Endothelial cell of umbilical vein (primary cell): ENCODE data around the gene LARP1B. TPM values are rescaled to one million over a fixed set of nuclear protein-coding genes. Genes with fewer than 3 reads are reported as not detected.

Experiments
- BruUV-seq: library from RNA; stranded (reverse); fragments of 400-500 nt; replicated peaks from 2 replicates; lab custom pipeline; 2021; lab: Mats Ljungman, UMichigan
- CTCF ChIA-PET: fragments of 300-600, 350-600 bp; sonication (Branson Sonifier 250); formaldehyde crosslinking; loops from one replicate; lab custom pipeline; 2021; ENCODE audit warnings: antibody characterized with exemption, inconsistent platforms; lab: Charles Lee
- POLR2A ChIA-PET: fragments of 300-600, 350-600 bp; sonication (Branson Sonifier 250); formaldehyde crosslinking; loops from one replicate; lab custom pipeline; 2021; ENCODE audit warnings: antibody characterized with exemption, inconsistent platforms; lab: Charles Lee
- DNase-seq: peaks from one replicate; pipeline ENCODE4 v3.0.0-alpha.2; 2011; ENCODE audit warnings: low read depth, low spot score
- FAIRE-seq: peaks from 2 replicates; lab custom pipeline; 2011; peaks lifted over from hg19 to GRCh38; lab: Jason Lieb, UNC
- H2AFZ ChIP-seq: 2 replicates; pipeline ENCODE4 v1.6.0; 2012; ENCODE audit warnings: low read depth, low read length, control low read depth, inconsistent platforms
- H3K27ac ChIP-seq: 2 replicates; pipeline ENCODE4 v1.5.1; 2011; ENCODE audit warnings: low read depth, mild to moderate bottlenecking, control low read depth, low read length, moderate library complexity; ENCODE audit not compliant: insufficient read depth
- H3K27me3 ChIP-seq, 2 experiments: 2 replicates each; pipeline versions ENCODE4 v1.6.0 to v1.6.1; 2011; ENCODE audit warnings: low read length in 2 of 2, mixed read lengths in 1 of 2; ENCODE audit not compliant: control insufficient read depth in 2 of 2, insufficient read depth in 2 of 2
- H3K36me3 ChIP-seq, 2 experiments: 2 replicates in 1 of 2; 3 replicates in 1 of 2; pipeline ENCODE4 v1.5.1; 2011; ENCODE audit warnings: low read length in 2 of 2, mild to moderate bottlenecking in 1 of 2, moderate library complexity in 1 of 2; ENCODE audit not compliant: control insufficient read depth in 2 of 2, insufficient read depth in 2 of 2; ENCODE audit errors: extremely low read depth in 1 of 2
- H3K4me1 ChIP-seq: 3 replicates; pipeline ENCODE4 v1.5.1; 2011; ENCODE audit warnings: mild to moderate bottlenecking, low read length; ENCODE audit not compliant: control insufficient read depth, insufficient read depth; ENCODE audit errors: extremely low read depth
- H3K4me2 ChIP-seq: 2 replicates; pipeline ENCODE4 v1.6.1; 2011; ENCODE audit warnings: low read length, control low read depth, mixed read lengths; ENCODE audit not compliant: insufficient read depth
- H3K4me3 ChIP-seq, 3 experiments: fragments of 200-600 bp in 1 of 3; sonication (generic), shearing (Covaris generic) in 1 of 3; replicated peaks in 1 of 3; 2 replicates each; pipeline ENCODE4 v1.5.1; 2011 to 2016; ENCODE audit warnings: control low read depth in 3 of 3, low read length in 3 of 3, mild to moderate bottlenecking in 2 of 3, inconsistent platforms in 1 of 3, low read depth in 1 of 3, moderate library complexity in 1 of 3; ENCODE audit not compliant: insufficient read depth in 1 of 3
- H3K79me2 ChIP-seq: 2 replicates; pipeline ENCODE4 v1.6.0; 2012; ENCODE audit warnings: low read length, inconsistent platforms; ENCODE audit not compliant: control insufficient read depth, insufficient read depth
- H3K9ac ChIP-seq: replicated peaks from 2 replicates; pipeline ENCODE3; 2011; ENCODE audit warnings: low read length, control low read depth; ENCODE audit not compliant: insufficient read depth; ENCODE audit errors: extremely low read depth
- H3K9me1 ChIP-seq: replicated peaks from 3 replicates; pipeline ENCODE4 v1.6.0; 2011; ENCODE audit warnings: mild to moderate bottlenecking, low read length; ENCODE audit not compliant: control insufficient read depth, insufficient read depth; ENCODE audit errors: extremely low read depth
- H3K9me3 ChIP-seq: replicated peaks from 2 replicates; pipeline ENCODE4 v1.5.1; 2012; ENCODE audit warnings: low read length, inconsistent platforms; ENCODE audit not compliant: control insufficient read depth, insufficient read depth
- H4K20me1 ChIP-seq: replicated peaks from 2 replicates; pipeline ENCODE3; 2011; ENCODE audit warnings: mild to moderate bottlenecking, low read length; ENCODE audit not compliant: control insufficient read depth, insufficient read depth; ENCODE audit errors: extremely low read depth
- CTCF ChIP-seq, 2 donors: IDR thresholded peaks; 1 replicate in 1 of 2; 2 replicates in 1 of 2; pipeline ENCODE4 v1.5.1; 2011; ENCODE audit warnings: low read length in 2 of 2, mild to moderate bottlenecking in 2 of 2, moderate library complexity in 2 of 2, control low read depth in 1 of 2, inconsistent platforms in 1 of 2, low read depth in 1 of 2; ENCODE audit not compliant: insufficient read depth in 1 of 2; ENCODE audit errors: extremely low read depth in 1 of 2
- EZH2 ChIP-seq: IDR thresholded peaks from 2 replicates; pipeline ENCODE4 v1.6.1; 2012; ENCODE audit warnings: borderline replicate concordance, low read depth, mild to moderate bottlenecking, moderate library complexity, low read length, inconsistent platforms; ENCODE audit not compliant: severe bottlenecking
- FOS ChIP-seq: IDR thresholded peaks from 2 replicates; pipeline ENCODE4 v1.6.1; 2011; ENCODE audit warnings: mild to moderate bottlenecking, low read length, moderate library complexity, borderline replicate concordance; ENCODE audit not compliant: insufficient read depth
- GATA2 ChIP-seq: IDR thresholded peaks from 2 replicates; pipeline ENCODE4 v1.7.0; 2011; ENCODE audit warnings: low read depth, mild to moderate bottlenecking, moderate library complexity, mixed read lengths, low read length; ENCODE audit not compliant: insufficient read length, insufficient read depth
- JUN ChIP-seq: IDR thresholded peaks from 2 replicates; pipeline ENCODE4 v1.6.1; 2011; ENCODE audit warnings: borderline replicate concordance, low read depth; ENCODE audit not compliant: insufficient read length, insufficient read depth
- MAX ChIP-seq: IDR thresholded peaks from 2 replicates; pipeline ENCODE4 v1.6.1; 2011; ENCODE audit not compliant: insufficient read depth, insufficient read length
- MYC ChIP-seq: IDR thresholded peaks from one replicate; pipeline ENCODE4 v1.6.1; 2011; ENCODE audit warnings: mild to moderate bottlenecking, low read depth, low read length
- POLR2A ChIP-seq: IDR thresholded peaks from 2 replicates; pipeline ENCODE4 v1.6.1; 2012; ENCODE audit warnings: low read depth, mild to moderate bottlenecking, control low read depth, low read length
- POLR2AphosphoS5 ChIP-seq: IDR thresholded peaks from 2 replicates; pipeline ENCODE4 v1.6.1; 2012; ENCODE audit warnings: low read depth, mild to moderate bottlenecking, control low read depth, low read length, moderate library complexity; ENCODE audit not compliant: insufficient read depth
- dilution Hi-C: fragments of 300-500 bp; cut with MboI; formaldehyde crosslinking; loops from one replicate; pipeline ENCODE4 v1.15.0; 2019; ENCODE audit warnings: low sequenced_read_pairs; ENCODE audit not compliant: extremely low pct_ligation_motif_present
- intact Hi-C: fragments of 100-400 bp; cut with micrococcal nuclease; formaldehyde crosslinking; loops from one replicate; pipeline ENCODE4 v1.10.0; 2022
- polyA plus RNA-seq, 4 experiments: library from polyadenylated mRNA; depleted of rRNA in 3 of 4; stranded (reverse) in 3 of 4; unstranded in 1 of 4; fragments of >200 nt; gene quantifications; 2 replicates each; pipeline versions ENCODE4 v1.2.1 to v1.2.3, GENCODE V29; 2011 to 2012; ENCODE audit warnings: missing spikeins in 1 of 4
- total RNA-seq: library from RNA; stranded (reverse); gene quantifications from 2 replicates; pipeline ENCODE4 v1.2.3, GENCODE V29; 2021

Gene LARP1B
- total and polyA plus RNA-seq, 2 donors (not counting 3 experiments of a cell fraction or from before 2014, with no cell fraction given) = 7.3 to 28.8 TPM

GRCh38 chr4:128221586-128221985 is 160.5 kb downstream of the LARP1B start:
- Histone ChIP-seq H3K9ac (no peak overlapping the region), H4K20me1 (no peaks in the 10 kb centered on the region), H3K4me2 (no peak overlapping the region), H3K79me2 (no peaks in the 10 kb centered on the region), H3K36me3 (no peaks in the 10 kb centered on the region), H3K4me3 (no peak overlapping the region), H3K27ac (no peak overlapping the region), H3K27me3 (no peaks in the 10 kb centered on the region), H3K9me1 (no peaks in the 10 kb centered on the region), H2AFZ (no peak overlapping the region), H3K4me1 (no peaks in the 10 kb centered on the region), H3K9me3 (no peaks in the 10 kb centered on the region)
- CTCF ChIA-PET = interaction anchor here (0.6 to 5.9 kb wide), 4 partner anchors 12 to 489 kb away, joined by 3 to 66 read pairs (median 21); no protein-coding TSS in a partner anchor
- DNase-seq = no peak
- no TSS peak for BruUV-seq
- intact Hi-C loops (loop anchor here (2.0 to 10.0 kb wide), 5 partner anchors 31 to 489 kb away; partner anchors contain the start of genes ABHD18, LARP1B and MFSD8), dilution Hi-C loops (no loop called here)
- TF ChIP-seq POLR2A (no peak), MYC (no peak), GATA2 (no peak), POLR2AphosphoS5 (no peak), EZH2 (no peak), CTCF (IDR thresholded peaks at IDR 0.05; ENCODE audit: extremely low read depth in 1 of 2, insufficient read depth in 1 of 2, low read depth in 1 of 2, low read length in 2 of 2) (no peak), FOS (no peak), MAX (no peak), JUN (no peak)
- POLR2A ChIA-PET = no interaction called here
- FAIRE-seq = no peak
